Heart right ventricle (tissue), 16 donors: ENCODE results near the gene GPR22. TPM values are rescaled to one million over a fixed set of nuclear protein-coding genes. Genes with fewer than 3 reads are reported as not detected.
A peak's percentile ranks its signal among the peaks of the same experiment; 100 is the strongest.

ENCODE experiments used
- ATAC-seq, 8 donors: fragments of 200-7000 bp; cut with Tn5 transposase; one replicate each; pipeline ENCODE4 v1.9.1; 2020; ENCODE audit warnings: mild to moderate bottlenecking in 8 of 8, moderate library complexity in 8 of 8, moderate number of reproducible peaks in 1 of 8
- DNase-seq, 2 donors: peaks; one replicate each; pipeline ENCODE4 v3.0.0-alpha.2; 2020
- H3K27ac ChIP-seq, 10 donors: fragments of 200-600 bp; sonication (generic) in 2 of 10; one replicate each; pipeline versions ENCODE4 v1.5.0 to v1.8.0; 2020 to 2022; ENCODE audit warnings: mild to moderate bottlenecking in 3 of 10
- H3K27me3 ChIP-seq, 7 donors: fragments of 200-600 bp; one replicate each; pipeline ENCODE4 v1.8.0; 2021 to 2022; ENCODE audit warnings: mild to moderate bottlenecking in 2 of 7
- H3K36me3 ChIP-seq, 9 donors: fragments of 200-600 bp; sonication (generic) in 1 of 9; one replicate each; pipeline versions ENCODE4 v1.5.0 to v1.8.0; 2020 to 2022; ENCODE audit warnings: mild to moderate bottlenecking in 2 of 9
- H3K4me1 ChIP-seq, 9 donors: fragments of 200-600 bp; sonication (generic) in 1 of 9; one replicate each; pipeline versions ENCODE4 v1.5.0 to v1.8.0; 2020 to 2022; ENCODE audit warnings: mild to moderate bottlenecking in 4 of 9
- H3K4me3 ChIP-seq, 10 donors: fragments of 200-600 bp; sonication (generic) in 2 of 10; one replicate each; pipeline versions ENCODE4 v1.5.0 to v1.8.0; 2020 to 2022; ENCODE audit warnings: mild to moderate bottlenecking in 7 of 10, moderate library complexity in 2 of 10
- H3K9me3 ChIP-seq, 11 donors: fragments of 200-600 bp in 10 of 11; sonication (generic) in 2 of 11; one replicate each; pipeline versions ENCODE4 v1.5.0 to v1.8.0; 2013 to 2022; ENCODE audit warnings: mild to moderate bottlenecking in 2 of 11, control low read depth in 1 of 11, moderate library complexity in 1 of 11
- CTCF ChIP-seq, 9 donors: fragments of 200-600 bp; sonication (generic) in 2 of 9; IDR thresholded peaks; one replicate each; pipeline versions ENCODE4 v1.5.0 to v1.8.0; 2021 to 2022; ENCODE audit warnings: antibody characterized with exemption in 9 of 9, mild to moderate bottlenecking in 5 of 9, moderate library complexity in 1 of 9
- WGBS, 2 donors: extraction: QIAGEN DNeasy Blood & Tissue Kit; methylation state at CpG; one replicate each; pipeline ENCODE4 v1.1.7; 2013; ENCODE audit warnings: inconsistent platforms in 1 of 2; 5-methylcytosine and 5-hydroxymethylcytosine counted together
- intact Hi-C, 10 donors: fragments of 100-400 bp; cut with DNase I; formaldehyde crosslinking; loops; one replicate each; pipeline versions ENCODE4 v1.11.1 to v1.14.2; 2022
- polyA plus RNA-seq, 2 donors: library from polyadenylated mRNA; stranded (reverse); fragments of 200-250 nt; gene quantifications; one replicate each; pipeline ENCODE4 v1.2.3, GENCODE V29; 2013
- total RNA-seq, 10 donors: library from RNA; stranded (reverse); fragmentation: NEBNext Ultra II Directional in 3 of 10; extraction: Animal tissue kit (Norgen Biotek cat#: 25700) in 3 of 10; gene quantifications; one replicate each; pipeline versions ENCODE4 v1.2.1 to v1.2.4, GENCODE V29; 2021 to 2023
- donor health status: Arrhythmogenic right ventricular cardiomyopathy.
- donor health status: ischemic (EF 13 %, LVEDD 7.1; RV severe dilation, severe dysfunction).
- donor health status: healthy with polysubstance abuse.
- donor health status: DM: no; HTN: yes; CAD: no.
- donor health status: DM: no; HTN: no; CAD: no.
- donor health status: ischemic (EF 25% LVEDD 6.9; RV normal size, moderate dysfunction).
- donor health status: ischemic (EF 25% LVEDD 5.7; RV mildly dilated, moderate dysfunction).
- donor health status: healthy.
- donor health status: DM: yes; HTN: yes; CAD: no.
- donor health status: Ischemic cardiomyopathy.
- donor health status: ischemic (EF 35%, LVEDD 5.7; RV mildly dilated, moderate dysfunction).
- donor health status: nonischemic (EF 11% LVEDD 7.7; RV severe dilation, severe dysfunction).
- donor health status: DM: yes; HTN: yes; CAD: no.
- donor health status: PGD.
- donor health status: ischemic (EF 29% LVEDD 5.4; RV normal size, mild dysfunction).
- donor health status: nonischemic (EF 23%, LVEDD 6.1; RV moderate dilation, normal function).

Gene GPR22
- total and polyA plus RNA-seq, 12 donors: 6.1 to 61.9 (median 34.8) TPM

- WGBS, 2 donors: 79 to 84% methylated on average over 3 of the region's 3 CpGs
- Histone ChIP-seq H3K36me3 (peaks cover 0 to 11% (median 0%) of the 10 kb centered on the region in 9 donors), H3K27ac (no peak overlapping the region), H3K4me3 (no peak overlapping the region), H3K9me3 (peaks cover 0 to 3% (median 0%) of the 10 kb centered on the region in 11 donors), H3K4me1 (peaks cover 4 to 20% (median 11%) of the 10 kb centered on the region in 9 donors), H3K27me3 (no peaks in the 10 kb centered on the region)
- ATAC-seq (no peak), DNase-seq (no peak)
- intact Hi-C loops: no loop called here
- no peak for TF ChIP-seq CTCF (IDR thresholded peaks at IDR 0.05)
Observed at GRCh38 chr7:107502154-107502553, 32.3 kb downstream of the GPR22 start.

GRCh38 chr7:107502797-107503196 is 32.9 kb downstream of the GPR22 start:
- WGBS, 2 donors: 85 to 90% methylated on average over 2 of the region's 2 CpGs
- Histone ChIP-seq H3K4me3 (no peak overlapping the region), H3K9me3 (no peaks in the 10 kb centered on the region), H3K36me3 (peaks cover 0 to 11% (median 0%) of the 10 kb centered on the region in 9 donors), H3K4me1 (peaks cover 4 to 20% (median 11%) of the 10 kb centered on the region in 9 donors), H3K27ac (no peak overlapping the region), H3K27me3 (no peaks in the 10 kb centered on the region)
- ATAC-seq: no peak
- no peak for TF ChIP-seq CTCF (IDR thresholded peaks at IDR 0.05)
- intact Hi-C loops: no loop called here
- no peak for DNase-seq

GRCh38 chr7:107503687-107504086 is 33.8 kb downstream of the GPR22 start:
- no peaks in the 10 kb centered on the region for H3K27me3 ChIP-seq
- peaks cover 0 to 11% (median 0%) of the 10 kb centered on the region in 9 donors for H3K36me3 ChIP-seq
- H3K4me3 ChIP-seq: no peak overlapping the region
- H3K27ac ChIP-seq: no peak overlapping the region
- H3K9me3 ChIP-seq: no peaks in the 10 kb centered on the region
- TF ChIP-seq CTCF (IDR thresholded peaks at IDR 0.05): no peak
- ATAC-seq: no peak
- H3K4me1 ChIP-seq: peaks cover 4 to 20% (median 11%) of the 10 kb centered on the region in 9 donors
- intact Hi-C loops: no loop called here
- no peak for DNase-seq

- intact Hi-C loops: no loop called here
- Histone ChIP-seq H3K27ac (no peak overlapping the region), H3K27me3 (no peaks in the 10 kb centered on the region), H3K36me3 (peaks cover 0 to 11% (median 0%) of the 10 kb centered on the region in 9 donors), H3K9me3 (no peaks in the 10 kb centered on the region), H3K4me3 (no peak overlapping the region), H3K4me1 (peaks cover 4 to 20% (median 11%) of the 10 kb centered on the region in 9 donors)
- ATAC-seq (peak in 1 of 8 donors; percentile 44), DNase-seq (no peak)
- no peak for TF ChIP-seq CTCF (IDR thresholded peaks at IDR 0.05)
- WGBS, 2 donors: 100% methylated on average over 1 of the region's 1 CpG
Observed at GRCh38 chr7:107505362-107505761, 35.5 kb downstream of the GPR22 start.
